COR-L47 (cell line): ENCODE data around the gene CEP41.

ENCODE experiments used
- DNase-seq: peaks from one replicate; lab custom pipeline; 2025; lab: John Stamatoyannopoulos, UW

CEP41 gene

DNA sequence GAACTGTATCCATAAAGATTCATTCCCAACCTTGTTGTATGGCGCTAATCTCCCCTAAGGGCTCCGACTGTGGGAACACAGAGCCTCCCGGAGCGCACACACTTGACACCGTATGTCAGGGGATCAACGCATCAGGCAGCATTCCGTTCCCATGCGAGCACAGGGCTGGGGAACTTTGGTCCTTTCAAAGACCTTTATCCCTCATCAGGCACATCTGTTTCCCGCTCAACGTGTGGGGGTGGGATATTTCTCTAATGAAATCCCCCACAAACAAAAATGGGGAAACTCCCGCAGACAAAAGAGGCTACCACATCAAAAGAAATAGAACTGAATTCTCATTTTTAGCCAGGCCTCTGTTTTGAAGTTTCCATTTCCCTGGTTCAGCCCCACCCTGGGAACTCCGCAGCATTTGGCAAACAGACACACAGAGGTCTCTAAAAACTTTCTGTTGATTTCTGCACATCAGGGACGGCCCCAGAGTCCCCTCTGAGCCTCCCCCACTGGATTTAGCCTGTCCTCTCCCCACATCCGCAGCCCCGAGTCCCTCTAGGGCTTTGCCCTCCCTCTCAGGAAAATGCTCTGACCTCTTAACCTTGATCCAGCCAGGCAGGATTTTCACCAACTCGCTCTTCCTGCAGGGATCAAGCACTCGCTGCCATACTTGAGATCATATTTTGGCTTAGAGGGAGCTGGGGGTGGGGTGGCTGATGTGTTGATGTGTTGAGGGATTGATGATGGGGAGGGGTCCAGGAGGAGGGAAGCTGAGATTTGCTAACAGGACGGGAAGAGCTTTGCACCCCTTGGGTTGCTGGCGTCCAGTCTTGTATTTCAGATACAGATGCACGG is 89.6 kb downstream of the CEP41 start:
- DNase-seq: no peak

DNA sequence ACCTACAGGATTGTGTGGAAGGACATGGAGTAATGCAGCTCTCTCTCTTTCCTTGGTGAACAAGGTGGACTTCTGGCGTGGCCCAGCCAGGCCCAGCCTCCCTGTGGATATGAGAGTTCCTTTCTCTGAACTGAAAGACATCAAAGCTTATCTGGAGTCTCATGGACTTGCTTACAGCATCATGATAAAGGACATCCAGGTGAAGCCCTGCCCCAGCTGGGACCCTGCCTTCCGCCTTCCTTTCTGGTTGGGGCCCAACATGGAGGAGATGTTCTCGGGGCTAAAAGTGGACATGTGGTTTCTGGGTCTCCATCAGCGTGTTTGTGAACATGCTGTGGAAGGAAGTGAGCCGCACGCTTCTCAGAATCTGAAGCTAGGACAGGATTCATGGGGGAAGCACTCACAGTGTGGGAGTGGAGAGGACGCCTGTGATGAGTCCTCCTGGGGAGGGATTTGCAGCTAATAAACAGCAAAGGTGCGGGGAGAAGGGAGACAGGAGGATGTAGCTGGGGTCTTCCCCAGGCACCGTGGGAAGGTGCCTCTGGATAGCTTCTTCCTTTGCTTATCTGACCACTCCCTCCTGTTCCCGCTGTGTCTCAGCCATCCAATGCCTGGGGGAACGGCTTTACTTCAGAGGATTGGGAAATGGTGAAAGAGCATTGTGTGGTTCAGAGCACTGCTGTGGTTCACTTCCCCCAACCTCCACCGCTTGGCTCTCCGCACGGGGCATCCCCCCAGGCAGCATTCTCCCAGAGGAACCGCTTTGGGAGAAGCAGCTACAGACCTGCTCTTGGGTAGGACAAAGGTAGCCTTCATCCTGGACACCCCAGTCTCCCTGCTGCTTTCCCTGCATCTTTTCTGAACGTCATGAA is 90.7 kb downstream of the CEP41 start:
- no peak for DNase-seq

DNA sequence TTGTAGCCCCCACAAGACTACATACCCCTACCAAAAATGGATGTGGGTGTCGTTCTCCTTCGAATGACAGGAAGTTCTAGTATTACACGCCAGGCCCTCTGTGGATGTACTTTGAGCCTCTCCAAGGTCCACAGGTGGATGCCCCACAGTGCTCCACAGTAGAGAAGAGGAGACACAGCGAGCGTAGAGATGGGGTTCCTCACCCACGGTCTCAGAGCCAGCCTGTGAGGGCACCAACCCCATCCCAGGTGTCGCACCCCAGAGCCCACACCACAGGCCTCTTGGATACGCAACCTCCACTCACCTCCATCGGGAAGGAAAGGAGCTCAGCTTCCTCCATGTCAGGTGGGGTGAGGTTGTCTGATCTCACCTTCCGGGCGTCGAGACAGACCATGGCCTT is 93.9 kb downstream of the CEP41 start:
- DNase-seq: no peak

DNA sequence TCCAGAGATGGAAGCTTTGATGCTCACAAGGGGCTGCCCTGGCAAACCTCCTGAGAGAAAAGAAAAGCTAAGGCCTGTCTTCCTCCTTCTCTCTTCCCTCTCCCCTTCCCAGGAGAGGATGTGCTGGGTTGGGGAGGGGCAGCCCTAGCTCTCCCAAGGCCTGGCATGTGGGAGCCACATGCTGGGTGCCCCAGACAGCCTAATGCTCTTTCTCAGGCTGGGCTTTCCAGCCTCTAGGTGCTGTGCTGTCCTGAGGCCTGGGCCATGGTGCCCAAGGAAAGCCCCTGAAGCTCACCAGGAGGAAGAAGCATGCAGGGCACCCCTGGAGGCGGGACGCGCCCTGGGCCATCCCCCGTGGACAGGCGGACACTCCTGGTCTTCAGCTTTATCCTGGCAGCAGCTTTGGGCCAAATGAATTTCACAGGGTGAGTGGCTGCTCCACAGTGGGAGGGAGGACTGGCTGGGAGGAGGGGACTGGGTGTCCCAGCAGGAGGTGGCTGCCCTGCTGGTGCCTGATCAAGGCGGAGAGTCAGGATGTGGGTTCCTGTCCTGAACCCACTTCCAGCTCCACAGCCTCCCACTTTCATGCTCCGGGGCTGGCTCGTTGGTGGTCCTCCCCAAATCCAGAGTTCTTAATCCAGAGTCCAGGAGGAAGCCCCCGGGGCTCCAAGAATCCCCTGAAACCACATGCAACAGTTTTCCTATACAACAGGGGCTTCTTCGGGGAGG is 94.5 kb downstream of the CEP41 start:
- no peak for DNase-seq

- DNase-seq: no peak
Measured at GRCh38 chr7:130345725-130346124, 95.1 kb downstream of the CEP41 start.

DNA sequence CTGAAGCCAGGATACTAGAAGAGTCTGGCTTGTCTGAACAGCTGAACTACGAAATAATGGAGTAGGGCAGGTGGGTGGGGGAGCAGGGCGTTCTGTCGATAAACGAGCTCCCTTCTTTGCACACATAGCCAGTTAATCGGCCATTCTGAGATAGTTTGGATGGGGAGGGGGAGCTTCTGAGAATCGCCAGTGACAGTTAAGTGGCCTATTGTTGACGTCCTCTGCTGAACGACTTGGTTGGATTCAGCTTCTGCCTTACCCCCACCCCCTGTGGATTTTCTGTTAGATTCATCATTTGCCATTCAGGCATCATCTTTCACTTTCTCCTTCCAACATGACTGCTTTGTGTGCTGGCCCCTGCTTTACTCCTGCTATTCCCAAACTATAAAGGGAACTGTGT is 95.7 kb downstream of the CEP41 start:
- DNase-seq: peak; percentile 68

- DNase-seq: no peak
Measured at GRCh38 chr7:130344271-130344866, 96.4 kb downstream of the CEP41 start, which contains the start of gene CPA5. TSS of gene CPA5 (plus strand) at chr7:130344816. CDS start at chr7:130346486, 1,670 bp downstream.
